Suprapubic skin (tissue), 3 donors: ENCODE data around the gene ZC3HAV1.

ENCODE experiments used
- CTCF ChIP-seq, 2 donors: fragments of 200-600 bp in 1 of 2; fragments of 450-650 bp in 1 of 2; sonication (generic) in 1 of 2; IDR thresholded peaks; one replicate each; pipeline ENCODE4 v1.5.1; 2016 to 2019; ENCODE audit warnings: antibody characterized with exemption in 2 of 2, mild to moderate bottlenecking in 1 of 2, moderate library complexity in 1 of 2
- EP300 ChIP-seq: sonication (generic); formaldehyde crosslinking; IDR thresholded peaks from one replicate; pipeline ENCODE4 v1.6.1; 2017; ENCODE audit warnings: antibody characterized with exemption
- POLR2A ChIP-seq, 2 donors: fragments of 450-650 bp; IDR thresholded peaks; one replicate each; pipeline ENCODE4 v1.6.1; 2017; ENCODE audit warnings: antibody characterized with exemption in 2 of 2, mild to moderate bottlenecking in 2 of 2, moderate library complexity in 2 of 2

- no peak for TF ChIP-seq POLR2A (IDR thresholded peaks at IDR 0.05)
- TF ChIP-seq CTCF (IDR thresholded peaks at IDR 0.05), result no peak
- no peak for TF ChIP-seq EP300
Measured at GRCh38 chr7:139105484-139105883, 4.0 kb downstream of the ZC3HAV1 start.
